Adrenal gland (tissue), 5 donors: Measurements from ENCODE around the gene INHBE.

ENCODE experiments used
- CTCF ChIP-seq, 6 experiments: fragments of 450-650 bp in 4 of 6; fragments of 200-600 bp in 2 of 6; sonication (generic) in 1 of 6; IDR thresholded peaks; 1 replicate in 5 of 6; 2 replicates in 1 of 6; pipeline versions ENCODE4 v1.5.1 to v1.8.0; 2016 to 2021; ENCODE audit warnings: antibody characterized with exemption in 6 of 6, mild to moderate bottlenecking in 2 of 6, moderate library complexity in 1 of 6
- POLR2A ChIP-seq, 2 donors: fragments of 450-650 bp; IDR thresholded peaks; one replicate each; pipeline ENCODE4 v1.6.1; 2017; ENCODE audit warnings: antibody characterized with exemption in 2 of 2, mild to moderate bottlenecking in 2 of 2, moderate library complexity in 1 of 2
- donor health status: DM: no; HTN: no; CAD: no.

- no peak for TF ChIP-seq POLR2A (IDR thresholded peaks at IDR 0.05)
- no peak for TF ChIP-seq CTCF (IDR thresholded peaks at IDR 0.05)
Measured at GRCh38 chr12:57470970-57471656, 16.0 kb downstream of the INHBE start.
